NB4 (cell line): ENCODE data around the gene MBOAT2.

Experiments
- CTCF ChIP-seq: IDR thresholded peaks from one replicate; pipeline ENCODE4 v1.5.1; 2012; ENCODE audit warnings: low read depth, low read length
- MAX ChIP-seq: IDR thresholded peaks from 2 replicates; pipeline ENCODE4 v1.6.1; 2011; ENCODE audit warnings: low read depth, low read length
- POLR2A ChIP-seq: IDR thresholded peaks from 2 replicates; pipeline ENCODE4 v1.6.1; 2011; ENCODE audit warnings: mild to moderate bottlenecking; ENCODE audit not compliant: insufficient read length; ENCODE audit errors: extremely low read depth

- TF ChIP-seq CTCF, result no peak
- TF ChIP-seq POLR2A, result no peak
- TF ChIP-seq MAX, result no peak
Measured at GRCh38 chr2:8954990-8955389, 48.5 kb downstream of the MBOAT2 start.
